ENCODE measurements around the gene ITPKA.
"Not testable (repeated sequence)": the region's sequence is repeated elsewhere in the genome, so short reads cannot be mapped to it uniquely, and the experiment has no call there.

Gene ITPKA

GRCh38 chr15:41493205-41493901 lies at the start of gene ITPKA:
Gene ITPKA (plus strand): TSS chr15:41493874. CDS start chr15:41493928, 54 bp downstream.
- DNase-seq (peak; percentile 79), ATAC-seq (replicated peaks) (peak; percentile 85)
- Mint-ChIP-seq H3K36me3 (no peaks in the 10 kb centered on the region), H3K4me3 (peak within 1 kb of the TSS; percentile 82 to 85), H3K27ac (peak within 1 kb of the TSS; percentile 79), H3K27me3 (peaks cover 42 to 64% of the 10 kb centered on the region in 2 donors), H3K9me3 (no peaks in the 10 kb centered on the region), H3K4me1 (peaks cover 13 to 28% of the 10 kb centered on the region in 2 donors)

GRCh38 chr15:41445399-41445798 lies 48.3 kb upstream of the ITPKA start:
- no peaks in the 10 kb centered on the region for H3K9me3 Mint-ChIP-seq
- no peak for ATAC-seq (replicated peaks)
- H3K27me3 Mint-ChIP-seq = no peaks in the 10 kb centered on the region
- H3K36me3 Mint-ChIP-seq = peaks cover 23 to 26% of the 10 kb centered on the region in 2 donors
- no peak for DNase-seq
- peaks cover 1 to 10% of the 10 kb centered on the region in 2 donors for H3K4me1 Mint-ChIP-seq
- no peak overlapping the region for H3K27ac Mint-ChIP-seq
- H3K4me3 Mint-ChIP-seq = no peak overlapping the region

- Mint-ChIP-seq H3K9me3 (no peaks in the 10 kb centered on the region), H3K36me3 (peaks cover 32 to 50% of the 10 kb centered on the region in 2 donors), H3K4me3 (no peak overlapping the region), H3K27me3 (no peaks in the 10 kb centered on the region), H3K4me1 (peaks cover 4 to 5% of the 10 kb centered on the region in 2 donors), H3K27ac (no peak overlapping the region)
- ATAC-seq (replicated peaks) (peak in 1 of 2 donors; percentile 44), DNase-seq (no peak)
Observed at GRCh38 chr15:41462084-41462795, 31.4 kb upstream of the ITPKA start.

GRCh38 chr15:41464889-41465580 lies 28.6 kb upstream of the ITPKA start:
- no peak for ATAC-seq (replicated peaks)
- H3K4me3 Mint-ChIP-seq = no peak overlapping the region
- H3K9me3 Mint-ChIP-seq = no peaks in the 10 kb centered on the region
- H3K4me1 Mint-ChIP-seq = peaks cover 4 to 5% of the 10 kb centered on the region in 2 donors
- H3K27me3 Mint-ChIP-seq = no peaks in the 10 kb centered on the region
- peaks cover 36 to 52% of the 10 kb centered on the region in 2 donors for H3K36me3 Mint-ChIP-seq
- H3K27ac Mint-ChIP-seq = peak overlapping the region; percentile 37
- DNase-seq = no peak

- Mint-ChIP-seq H3K9me3 (no peaks in the 10 kb centered on the region), H3K36me3 (peaks cover 39 to 58% of the 10 kb centered on the region in 2 donors), H3K4me1 (peaks cover 4 to 5% of the 10 kb centered on the region in 2 donors), H3K27me3 (no peaks in the 10 kb centered on the region), H3K4me3 (no peak overlapping the region), H3K27ac (no peak overlapping the region)
- DNase-seq (no peak), ATAC-seq (replicated peaks) (peak; percentile 55 to 57)
Observed at GRCh38 chr15:41465822-41466421, 27.8 kb upstream of the ITPKA start.

GRCh38 chr15:41466711-41467110 lies 27.0 kb upstream of the ITPKA start:
- no peak overlapping the region for H3K4me3 Mint-ChIP-seq

GRCh38 chr15:41469644-41470043 lies 24.0 kb upstream of the ITPKA start:
- H3K27ac Mint-ChIP-seq = peak overlapping the region; percentile 62

More at GRCh38 chr15:41466711-41467110, 27.0 kb upstream of the ITPKA start:
- Mint-ChIP-seq H3K36me3 (peaks cover 40 to 63% of the 10 kb centered on the region in 2 donors), H3K4me1 (peaks cover 4 to 5% of the 10 kb centered on the region in 2 donors), H3K27ac (no peak overlapping the region), H3K9me3 (no peaks in the 10 kb centered on the region), H3K27me3 (no peaks in the 10 kb centered on the region)
- ATAC-seq (replicated peaks) (no peak), DNase-seq (no peak)

GRCh38 chr15:41473418-41473817 lies 20.3 kb upstream of the ITPKA start:
- Mint-ChIP-seq H3K27me3 (no peaks in the 10 kb centered on the region), H3K9me3 (no peaks in the 10 kb centered on the region), H3K4me1 (no peaks in the 10 kb centered on the region), H3K4me3 (no peak overlapping the region), H3K36me3 (peaks cover 47 to 67% of the 10 kb centered on the region in 2 donors), H3K27ac (no peak overlapping the region)
- ATAC-seq (replicated peaks) (no peak), DNase-seq (no peak)

More at GRCh38 chr15:41469644-41470043, 24.0 kb upstream of the ITPKA start:
- H3K9me3 Mint-ChIP-seq; H3K4me3 Mint-ChIP-seq; H3K27me3 Mint-ChIP-seq; DNase-seq; ATAC-seq (replicated peaks); H3K4me1 Mint-ChIP-seq: not testable (repeated sequence)
- peaks cover 36 to 62% of the 10 kb centered on the region in 2 donors for H3K36me3 Mint-ChIP-seq

GRCh38 chr15:41474436-41474835 lies 19.2 kb upstream of the ITPKA start:
- no peak for ATAC-seq (replicated peaks)

GRCh38 chr15:41474941-41475340 lies 18.7 kb upstream of the ITPKA start:
- Mint-ChIP-seq H3K27me3 (no peaks in the 10 kb centered on the region), H3K36me3 (peaks cover 42 to 64% of the 10 kb centered on the region in 2 donors), H3K4me1 (no peaks in the 10 kb centered on the region), H3K27ac (no peak overlapping the region), H3K9me3 (no peaks in the 10 kb centered on the region), H3K4me3 (no peak overlapping the region)
- ATAC-seq (replicated peaks) = no peak
- DNase-seq = no peak

More at GRCh38 chr15:41474436-41474835, 19.2 kb upstream of the ITPKA start:
- H3K27me3 Mint-ChIP-seq = no peaks in the 10 kb centered on the region
- peaks cover 47 to 69% of the 10 kb centered on the region in 2 donors for H3K36me3 Mint-ChIP-seq
- H3K4me1 Mint-ChIP-seq = no peaks in the 10 kb centered on the region
- DNase-seq = no peak
- no peak overlapping the region for H3K27ac Mint-ChIP-seq
- H3K4me3 Mint-ChIP-seq = no peak overlapping the region
- no peaks in the 10 kb centered on the region for H3K9me3 Mint-ChIP-seq

GRCh38 chr15:41476416-41477048 lies 17.1 kb upstream of the ITPKA start:
- no peak for DNase-seq
- H3K27ac Mint-ChIP-seq = no peak overlapping the region
- H3K36me3 Mint-ChIP-seq = peaks cover 45 to 64% of the 10 kb centered on the region in 2 donors
- no peak for ATAC-seq (replicated peaks)
- no peaks in the 10 kb centered on the region for H3K4me1 Mint-ChIP-seq
- no peaks in the 10 kb centered on the region for H3K9me3 Mint-ChIP-seq
- H3K4me3 Mint-ChIP-seq = no peak overlapping the region
- no peaks in the 10 kb centered on the region for H3K27me3 Mint-ChIP-seq

GRCh38 chr15:41480396-41481140 lies 13.1 kb upstream of the ITPKA start:
- H3K27ac Mint-ChIP-seq = peak overlapping the region; percentile 49
- H3K9me3 Mint-ChIP-seq = no peaks in the 10 kb centered on the region
- H3K36me3 Mint-ChIP-seq = peaks cover 33 to 41% of the 10 kb centered on the region in 2 donors
- ATAC-seq (replicated peaks) (no peak), DNase-seq (no peak)
- no peak overlapping the region for H3K4me3 Mint-ChIP-seq
- peaks cover 11 to 18% of the 10 kb centered on the region in 2 donors for H3K4me1 Mint-ChIP-seq
- H3K27me3 Mint-ChIP-seq = no peaks in the 10 kb centered on the region

Data from stimulated activated naive B cell treated with anti-CD40 and anti-IgM and Interleukin-4, amounts not matched to agents 10 μg/mL and 1 μg/mL and 100 μg/mL, for 72 hours (primary cell).